OCI-LY3 (cell line): Measurements from ENCODE around the gene C1QTNF12.

Experiments
- H2AFZ ChIP-seq: fragments of 200-600, 300-600 bp; shearing (Covaris generic); 2 replicates; pipeline ENCODE4 v1.6.0; 2014; ENCODE audit warnings: antibody characterized with exemption, low read depth, low read length
- H3K27ac ChIP-seq: fragments of 200-600, 300-600 bp; sonication (generic); 2 replicates; pipeline ENCODE4 v1.5.1; 2014; ENCODE audit warnings: mild to moderate bottlenecking, low read length, moderate library complexity, mixed read lengths
- H3K27me3 ChIP-seq: fragments of 200-600, 300-600 bp; sonication (generic); 2 replicates; pipeline ENCODE4 v1.6.1; 2014; ENCODE audit warnings: low read depth, low read length, mixed read lengths
- H3K36me3 ChIP-seq: fragments of 200-600, 300-600 bp; sonication (generic); replicated peaks from 2 replicates; pipeline ENCODE3; 2014; ENCODE audit warnings: low read depth, low read length, mixed read lengths
- H3K4me1 ChIP-seq: fragments of 300-600, 200-600 bp; sonication (generic); 2 replicates; pipeline ENCODE4 v1.6.1; 2014; ENCODE audit warnings: low read length, mixed read lengths
- H3K4me2 ChIP-seq: fragments of 200-600, 300-600 bp; sonication (generic); 2 replicates; pipeline ENCODE4 v1.6.1; 2014; ENCODE audit warnings: low read length, mixed read lengths
- H3K4me3 ChIP-seq: fragments of 300-600, 200-600 bp; sonication (generic); 2 replicates; pipeline ENCODE4 v1.5.1; 2014; ENCODE audit warnings: antibody characterized with exemption, mild to moderate bottlenecking, low read length, moderate library complexity
- H3K79me2 ChIP-seq: fragments of 300-600, 200-600 bp; shearing (Covaris generic); 2 replicates; pipeline ENCODE4 v1.6.1; 2014; ENCODE audit warnings: mild to moderate bottlenecking, low read length, mixed read lengths
- H3K9ac ChIP-seq: fragments of 300-600, 200-600 bp; shearing (Covaris generic); 2 replicates; pipeline ENCODE4 v1.6.0; 2014; ENCODE audit warnings: mild to moderate bottlenecking, low read length, moderate library complexity
- H3K9me3 ChIP-seq: fragments of 200-600, 300-600 bp; shearing (Covaris generic); 2 replicates; pipeline ENCODE4 v1.6.1; 2014; ENCODE audit warnings: low read length, mixed read lengths; ENCODE audit not compliant: insufficient read depth
- H4K20me1 ChIP-seq: fragments of 200-600, 300-600 bp; sonication (generic); 2 replicates; pipeline ENCODE4 v1.6.1; 2016; ENCODE audit warnings: low read length, mixed read lengths; ENCODE audit not compliant: insufficient read depth
- CTCF ChIP-seq: fragments of 200-600, 300-600 bp; sonication (generic); IDR thresholded peaks from 2 replicates; pipeline ENCODE4 v1.5.1; 2014; ENCODE audit warnings: antibody characterized with exemption, low read length, low read depth
- EZH2phosphoT487 ChIP-seq: fragments of 200-600 bp; shearing (Covaris generic); IDR thresholded peaks from 2 replicates; pipeline ENCODE4 v1.6.1; 2018; ENCODE audit warnings: antibody characterized with exemption, mixed run types, low read depth

Gene C1QTNF12

GRCh38 chr1:1230656-1231399, 15.7 kb downstream of the C1QTNF12 start:
- Histone ChIP-seq H3K9me3 (no peaks in the 10 kb centered on the region), H3K9ac (peak overlapping the region; percentile 94), H2AFZ (no peak overlapping the region), H3K27ac (peak overlapping the region; percentile 59), H3K4me2 (peak overlapping the region; percentile 94), H3K36me3 (peaks cover 50% of the 10 kb centered on the region), H4K20me1 (peaks cover 10% of the 10 kb centered on the region; the same call in 1 of the 2 replicates), H3K79me2 (peaks cover 82% of the 10 kb centered on the region), H3K27me3 (no peaks in the 10 kb centered on the region), H3K4me3 (peak overlapping the region; percentile 96), H3K4me1 (peaks cover 16% of the 10 kb centered on the region)
- TF ChIP-seq CTCF (no peak), EZH2phosphoT487 (no peak)

GRCh38 chr1:1229770-1230169, 16.8 kb downstream of the C1QTNF12 start:
- H3K9ac ChIP-seq = no peak overlapping the region
- TF ChIP-seq EZH2phosphoT487 (no peak), CTCF (no peak)
- no peaks in the 10 kb centered on the region for H3K27me3 ChIP-seq
- peaks cover 16% of the 10 kb centered on the region for H3K4me1 ChIP-seq
- H3K79me2 ChIP-seq = peaks cover 92% of the 10 kb centered on the region
- H3K27ac ChIP-seq = no peak overlapping the region
- no peak overlapping the region for H2AFZ ChIP-seq
- no peak overlapping the region for H3K4me3 ChIP-seq
- no peaks in the 10 kb centered on the region for H3K9me3 ChIP-seq
- H3K36me3 ChIP-seq = peaks cover 51% of the 10 kb centered on the region
- peaks cover 10% of the 10 kb centered on the region; the same call in 1 of the 2 replicates for H4K20me1 ChIP-seq
- H3K4me2 ChIP-seq = no peak overlapping the region

GRCh38 chr1:1228596-1229321, 17.8 kb downstream of the C1QTNF12 start:
- no peak for TF ChIP-seq EZH2phosphoT487
- Histone ChIP-seq H3K4me3 (no peak overlapping the region), H3K27me3 (no peaks in the 10 kb centered on the region), H3K9ac (no peak overlapping the region), H3K79me2 (peaks cover 88% of the 10 kb centered on the region), H3K36me3 (peaks cover 42% of the 10 kb centered on the region), H3K4me2 (no peak overlapping the region), H3K27ac (no peak overlapping the region), H2AFZ (no peak overlapping the region), H4K20me1 (peaks cover 4% of the 10 kb centered on the region; the same call in 1 of the 2 replicates), H3K4me1 (peaks cover 16% of the 10 kb centered on the region), H3K9me3 (no peaks in the 10 kb centered on the region)

- peaks cover 13% of the 10 kb centered on the region for H3K4me1 ChIP-seq
- peaks cover 82% of the 10 kb centered on the region for H3K79me2 ChIP-seq
- no peaks in the 10 kb centered on the region for H3K27me3 ChIP-seq
- TF ChIP-seq EZH2phosphoT487 (no peak), CTCF (no peak)
- H3K9ac ChIP-seq = no peak overlapping the region
- H2AFZ ChIP-seq = no peak overlapping the region
- no peak overlapping the region for H3K4me3 ChIP-seq
- no peaks in the 10 kb centered on the region for H3K9me3 ChIP-seq
- H3K36me3 ChIP-seq = peaks cover 38% of the 10 kb centered on the region
- H3K27ac ChIP-seq = no peak overlapping the region
- H4K20me1 ChIP-seq = 0 out of 2 replicates have a peak, but pooled peaks cover 2% of the 10 kb centered on the region
- H3K4me2 ChIP-seq = no peak overlapping the region
Observed at GRCh38 chr1:1228187-1228586, 18.3 kb downstream of the C1QTNF12 start.
